Activated CD4-positive, alpha-beta T cell treated with anti-CD3 and anti-CD28 coated beads for 36 hours (primary cell): Measurements from ENCODE around the gene C19orf73. TPM values are rescaled to one million over a fixed set of nuclear protein-coding genes. Genes with fewer than 3 reads are reported as not detected.

Experiments used
- ATAC-seq: fragments of 200-7000 bp; cut with Tn5 transposase; one replicate; pipeline ENCODE4 v1.10.0; 2021; ENCODE audit warnings: mild to moderate bottlenecking, moderate library complexity
- CTCF ChIA-PET: fragments of 350-600 bp; sonication (Branson Sonifier 250); formaldehyde crosslinking; loops from one replicate; lab custom pipeline; 2021; ENCODE audit warnings: antibody characterized with exemption; lab: Charles Lee
- POLR2A ChIA-PET: fragments of 350-600 bp; sonication (Branson Sonifier 250); formaldehyde crosslinking; loops from one replicate; lab custom pipeline; 2021; ENCODE audit warnings: antibody characterized with exemption, inconsistent platforms; lab: Charles Lee
- DNase-seq: peaks from one replicate; pipeline ENCODE4 v3.0.0-alpha.2; 2020
- H3K27ac Mint-ChIP-seq: one replicate; pipeline ENCODE4 v1.8.0; 2021; ENCODE audit warnings: mixed read lengths
- H3K27me3 Mint-ChIP-seq: one replicate; pipeline ENCODE4 v1.8.0; 2021; ENCODE audit warnings: mixed read lengths
- H3K36me3 Mint-ChIP-seq: one replicate; pipeline ENCODE4 v1.8.0; 2021; ENCODE audit warnings: low read depth, mixed read lengths
- H3K4me1 Mint-ChIP-seq: one replicate; pipeline ENCODE4 v1.8.0; 2021; ENCODE audit warnings: mixed read lengths
- H3K4me3 Mint-ChIP-seq: one replicate; pipeline ENCODE4 v1.8.0; 2021; ENCODE audit warnings: mild to moderate bottlenecking, moderate library complexity, mixed read lengths
- H3K9me3 Mint-ChIP-seq: one replicate; pipeline ENCODE4 v1.8.0; 2021; ENCODE audit warnings: low read depth, mixed read lengths
- intact Hi-C, 2 experiments: fragments of 100-400 bp; cut with DNase I in 1 of 2; cut with micrococcal nuclease in 1 of 2; formaldehyde crosslinking; loops; one replicate each; pipeline versions ENCODE4 v1.14.2 to v1.15.1; 2022 to 2024; cut with DNase I, micrococcal nuclease
- total RNA-seq, 2 experiments: library from RNA; stranded (reverse); gene quantifications; one replicate each; pipeline ENCODE4 v1.2.3, GENCODE V29; 2021

The C19orf73 gene, protein sequence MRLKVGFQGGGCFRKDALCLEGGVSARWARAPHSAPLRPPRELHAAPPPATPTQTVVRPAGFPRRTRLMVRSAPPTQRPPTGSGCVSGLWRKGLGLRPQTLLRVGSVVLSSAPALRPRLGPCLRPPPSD
- total RNA-seq: 1 to 10 TPM; 1.7 to 2.0 TPM

DNA sequence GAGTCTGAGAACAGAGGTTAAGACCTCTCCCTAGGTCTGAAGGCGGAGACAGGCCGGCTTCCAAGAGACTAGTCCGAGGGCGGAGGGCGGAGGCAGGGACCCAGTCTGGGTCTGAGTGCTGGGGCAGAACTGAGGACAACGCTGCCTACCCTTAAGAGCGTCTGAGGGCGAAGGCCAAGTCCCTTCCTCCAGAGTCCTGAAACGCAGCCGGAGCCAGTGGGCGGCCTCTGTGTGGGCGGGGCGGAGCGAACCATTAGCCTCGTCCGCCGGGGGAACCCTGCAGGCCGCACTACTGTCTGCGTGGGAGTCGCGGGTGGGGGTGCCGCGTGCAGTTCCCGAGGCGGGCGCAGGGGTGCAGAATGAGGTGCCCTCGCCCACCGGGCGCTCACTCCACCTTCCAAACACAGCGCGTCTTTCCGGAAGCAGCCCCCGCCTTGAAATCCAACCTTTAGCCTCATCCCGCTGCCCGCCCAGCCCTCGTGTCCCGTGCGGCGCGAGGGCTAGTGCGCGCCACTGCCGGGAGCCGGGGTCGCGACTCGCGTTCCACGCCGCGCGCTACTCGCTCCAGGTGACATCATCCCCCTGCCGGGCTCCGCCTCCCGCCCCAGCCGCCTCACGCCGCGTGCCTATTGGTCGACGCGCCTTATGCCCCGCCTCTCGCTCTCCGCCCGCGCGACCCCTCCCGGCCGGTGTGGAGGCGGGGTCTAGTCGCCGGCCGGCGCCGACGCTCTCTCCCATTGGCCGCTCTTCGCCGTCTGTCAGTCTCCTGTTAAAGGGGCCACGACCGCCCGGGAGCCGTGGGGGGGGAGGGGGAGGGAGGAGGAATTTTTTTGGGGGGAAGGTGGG lies at the start of gene C19orf73:
TSS of gene C19orf73 (minus strand) at position 579 of the 846 bp plus-strand sequence. CDS start at position 458, 121 bp downstream.
- Mint-ChIP-seq H3K27ac (peak within 1 kb of the TSS; percentile 84), H3K9me3 (no peaks in the 10 kb centered on the region), H3K4me3 (peak within 1 kb of the TSS; percentile 80), H3K36me3 (peaks cover 2% of the 10 kb centered on the region), H3K4me1 (peaks cover 28% of the 10 kb centered on the region), H3K27me3 (peaks cover 8% of the 10 kb centered on the region)
- CTCF ChIA-PET: interaction anchor here (0.5 to 1.8 kb wide), 2 partner anchors 10 to 13 kb away, joined by 4 to 8 read pairs; no protein-coding TSS in a partner anchor
- DNase-seq: peak; percentile 98
- POLR2A ChIA-PET: interaction anchor here (1.2 kb wide), 1 partner anchor 9 kb away, joined by 3 read pairs; no protein-coding TSS in a partner anchor
- ATAC-seq: peak; percentile 85
- intact Hi-C loops: loop anchor here (1.0 to 2.0 kb wide), 12 partner anchors 10 to 648 kb away; partner anchors contain the start of genes SNRNP70 (in 2 of the 2), GYS1 (in 1 of the 2), PPP1R15A (in 1 of the 2) and RRAS (in 1 of the 2)

DNA sequence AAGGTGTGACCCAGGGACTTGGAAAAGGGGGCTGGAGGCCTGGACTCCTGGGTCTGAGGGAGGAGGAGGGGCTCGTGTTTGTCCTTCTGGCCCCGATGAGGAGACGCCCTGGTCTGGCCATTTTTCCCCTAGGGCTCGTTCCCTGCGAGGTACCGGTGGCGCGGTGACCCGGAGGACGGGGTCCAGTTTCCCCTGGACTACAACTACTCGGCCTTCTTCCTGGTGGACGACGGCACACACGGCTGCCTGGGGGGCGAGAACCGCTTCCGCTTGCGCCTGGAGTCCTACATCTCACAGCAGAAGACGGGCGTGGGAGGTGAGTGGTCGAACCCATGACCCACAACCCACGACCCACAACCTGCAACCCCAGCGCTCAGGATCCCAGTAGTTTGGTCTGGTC lies 49.5 kb upstream of the C19orf73 start:
- Mint-ChIP-seq H3K27me3 (peaks cover 7% of the 10 kb centered on the region), H3K36me3 (no peaks in the 10 kb centered on the region)
- CTCF ChIA-PET: no interaction called here

DNA sequence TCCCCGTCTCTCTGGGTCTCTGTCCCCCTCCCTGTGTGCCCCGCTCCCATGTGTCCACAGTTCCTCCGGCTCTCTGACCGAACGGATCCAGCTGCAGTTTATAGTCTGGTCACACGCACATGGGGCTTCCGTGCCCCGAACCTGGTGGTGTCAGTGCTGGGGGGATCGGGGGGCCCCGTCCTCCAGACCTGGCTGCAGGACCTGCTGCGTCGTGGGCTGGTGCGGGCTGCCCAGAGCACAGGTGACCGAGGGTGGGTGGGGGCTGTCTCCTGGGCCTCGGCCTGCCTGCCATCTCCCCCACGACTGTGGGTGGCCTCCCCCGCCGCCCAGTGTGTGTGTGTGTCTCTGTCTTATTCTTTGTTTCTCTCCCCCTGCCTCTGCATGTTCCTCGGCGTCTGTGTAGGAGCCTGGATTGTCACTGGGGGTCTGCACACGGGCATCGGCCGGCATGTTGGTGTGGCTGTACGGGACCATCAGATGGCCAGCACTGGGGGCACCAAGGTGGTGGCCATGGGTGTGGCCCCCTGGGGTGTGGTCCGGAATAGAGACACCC lies 49.0 kb upstream of the C19orf73 start:
- Mint-ChIP-seq H3K27me3 (peaks cover 7% of the 10 kb centered on the region), H3K4me3 (no peak overlapping the region), H3K4me1 (no peaks in the 10 kb centered on the region), H3K9me3 (no peaks in the 10 kb centered on the region), H3K27ac (no peak overlapping the region), H3K36me3 (no peaks in the 10 kb centered on the region)
- no peak for ATAC-seq
- intact Hi-C loops: no loop called here
- POLR2A ChIA-PET: no interaction called here
- CTCF ChIA-PET: no interaction called here
- no peak for DNase-seq

More for the DNA sequence above, 49.5 kb upstream of the C19orf73 start:
- H3K4me1 Mint-ChIP-seq: no peaks in the 10 kb centered on the region
- H3K27ac Mint-ChIP-seq: no peak overlapping the region
- POLR2A ChIA-PET: no interaction called here
- no peak for ATAC-seq
- no peak for DNase-seq
- H3K9me3 Mint-ChIP-seq: no peaks in the 10 kb centered on the region
- intact Hi-C loops: no loop called here
- no peak overlapping the region for H3K4me3 Mint-ChIP-seq

DNA sequence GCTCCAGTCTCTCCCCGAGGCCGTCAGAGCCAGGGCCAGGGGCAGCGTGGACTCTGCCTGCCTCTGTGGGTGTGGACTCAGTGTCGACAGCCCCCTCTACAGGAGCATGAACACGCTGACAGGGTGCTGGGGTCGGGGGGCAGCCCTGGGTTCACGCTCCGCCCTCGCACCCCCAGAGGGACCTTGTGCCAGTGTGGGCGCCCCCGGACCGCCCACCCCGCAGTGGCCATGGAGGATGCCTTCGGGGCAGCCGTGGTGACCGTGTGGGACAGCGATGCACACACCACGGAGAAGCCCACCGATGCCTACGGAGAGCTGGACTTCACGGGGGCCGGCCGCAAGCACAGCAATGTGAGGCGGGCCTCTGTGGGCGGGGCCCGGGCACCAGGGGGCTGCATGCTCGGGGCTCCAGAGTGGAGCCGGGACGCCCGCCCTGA lies 46.9 kb upstream of the C19orf73 start:
- Mint-ChIP-seq H3K9me3 (no peaks in the 10 kb centered on the region), H3K4me3 (no peak overlapping the region), H3K4me1 (no peaks in the 10 kb centered on the region), H3K27me3 (peaks cover 9% of the 10 kb centered on the region), H3K27ac (no peak overlapping the region), H3K36me3 (no peaks in the 10 kb centered on the region)
- no peak for DNase-seq
- no peak for ATAC-seq
- CTCF ChIA-PET: no interaction called here
- intact Hi-C loops: no loop called here
- POLR2A ChIA-PET: no interaction called here

DNA sequence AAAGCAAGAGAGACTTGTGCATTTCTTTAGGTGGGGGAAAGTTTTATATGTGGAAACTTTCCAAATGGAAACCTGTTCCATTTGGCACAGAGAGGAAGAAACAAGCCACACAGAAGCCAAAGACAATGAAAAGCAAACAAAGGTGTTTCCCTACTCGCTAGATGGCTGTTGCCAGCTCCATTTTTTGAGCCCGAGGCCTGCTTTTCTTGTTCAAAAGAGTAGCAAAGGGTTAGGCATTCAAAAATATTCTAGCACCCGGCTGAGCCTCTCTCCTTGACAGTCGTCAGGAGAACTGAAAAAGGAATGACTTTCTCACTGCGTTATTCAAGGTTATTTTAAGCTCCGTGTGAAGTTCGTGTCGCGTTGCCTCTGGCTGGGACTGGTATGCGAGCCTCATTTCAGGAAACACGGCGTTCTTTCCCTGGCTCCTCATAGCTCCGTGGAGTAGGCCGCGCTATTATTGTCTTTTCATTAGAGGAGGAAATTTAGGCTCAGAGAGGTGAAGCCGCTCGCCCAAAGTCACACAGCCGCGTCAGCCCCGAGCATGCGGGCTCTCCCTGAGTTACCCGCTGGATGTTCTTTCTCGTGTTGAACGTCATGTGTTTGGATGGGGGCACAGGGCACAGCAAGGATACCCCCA lies 46.3 kb upstream of the C19orf73 start:
- no peaks in the 10 kb centered on the region for H3K36me3 Mint-ChIP-seq
- peaks cover 13% of the 10 kb centered on the region for H3K27me3 Mint-ChIP-seq
- H3K27ac Mint-ChIP-seq: no peak overlapping the region
- ATAC-seq: no peak
- no peaks in the 10 kb centered on the region for H3K4me1 Mint-ChIP-seq
- ChIA-PET CTCF (interaction anchor here (0.8 kb wide), 1 partner anchor 19 kb away, joined by 4 read pairs; no protein-coding TSS in a partner anchor), POLR2A (no interaction called here)
- no peak for DNase-seq
- H3K4me3 Mint-ChIP-seq: no peak overlapping the region
- intact Hi-C loops: no loop called here
- H3K9me3 Mint-ChIP-seq: no peaks in the 10 kb centered on the region

DNA sequence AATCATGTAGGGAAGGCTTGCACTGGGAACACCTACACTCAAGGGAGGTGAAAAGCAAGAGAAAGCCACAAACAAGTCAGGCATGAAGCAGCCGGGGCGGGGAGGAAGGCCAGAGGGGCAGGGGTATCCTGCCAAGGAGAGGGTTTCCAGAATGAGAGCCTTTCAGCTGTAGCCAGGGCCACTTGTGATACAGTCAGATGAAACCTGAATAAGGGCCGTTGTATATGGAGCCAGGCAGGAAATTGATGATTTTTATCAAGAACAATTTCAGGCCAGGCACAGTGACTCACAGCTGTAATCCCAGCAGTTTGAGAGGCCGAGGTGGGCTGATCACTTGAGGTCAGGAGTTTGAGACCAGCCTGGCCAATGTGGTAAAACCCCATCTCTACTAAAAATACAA lies 43.0 kb upstream of the C19orf73 start:
- Mint-ChIP-seq H3K27ac (no peak overlapping the region), H3K27me3 (peaks cover 32% of the 10 kb centered on the region), H3K9me3 (no peaks in the 10 kb centered on the region), H3K4me3 (no peak overlapping the region), H3K4me1 (peaks cover 6% of the 10 kb centered on the region), H3K36me3 (no peaks in the 10 kb centered on the region)
- CTCF ChIA-PET: interaction anchor here (0.6 to 1.5 kb wide), 2 partner anchors 63 to 367 kb away, joined by 3 read pairs; no protein-coding TSS in a partner anchor
- DNase-seq (no peak), ATAC-seq (no peak)
- POLR2A ChIA-PET: no interaction called here
- intact Hi-C loops: no loop called here

DNA sequence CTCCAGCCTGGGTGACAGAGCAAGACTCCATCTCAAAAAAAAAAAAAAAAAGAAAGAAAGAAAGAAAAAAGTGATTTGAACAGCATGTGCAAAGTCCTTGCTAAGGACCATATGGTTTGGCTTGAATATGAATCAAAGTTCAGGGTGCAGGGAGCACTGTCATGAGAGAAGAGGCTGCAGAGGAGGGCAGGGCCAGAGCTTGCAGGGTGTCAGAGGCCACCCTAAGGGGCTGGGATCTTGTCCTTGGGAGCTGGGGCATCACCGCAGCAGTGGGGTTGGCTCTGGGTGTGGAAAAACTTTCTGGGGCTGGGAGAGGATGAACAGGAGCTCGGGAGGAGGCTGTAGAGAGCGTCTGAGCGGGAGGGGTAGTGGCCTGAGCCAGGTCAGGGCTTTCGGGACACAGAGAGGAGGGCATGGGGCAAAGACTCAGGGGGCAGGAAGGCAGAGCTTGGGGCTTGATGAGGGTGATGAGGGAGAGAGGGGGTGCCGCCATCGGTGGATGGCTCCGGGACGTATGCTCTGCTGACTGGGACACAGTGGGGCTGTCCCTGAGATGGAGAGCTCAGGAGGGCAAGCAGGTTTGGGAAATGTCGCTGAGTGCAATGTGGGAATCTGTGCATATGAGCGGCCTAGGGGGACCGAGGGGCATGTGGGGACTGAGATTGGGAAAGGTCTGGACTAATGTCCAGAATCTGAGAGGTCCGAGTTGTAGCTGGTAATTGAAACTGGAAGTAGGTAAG lies 41.7 kb upstream of the C19orf73 start:
- no peaks in the 10 kb centered on the region for H3K36me3 Mint-ChIP-seq
- no peak overlapping the region for H3K27ac Mint-ChIP-seq
- ChIA-PET POLR2A (no interaction called here), CTCF (interaction anchor here (0.7 to 1.5 kb wide), 2 partner anchors 39 to 65 kb away, joined by 3 read pairs; no protein-coding TSS in a partner anchor)
- H3K27me3 Mint-ChIP-seq: peaks cover 34% of the 10 kb centered on the region
- intact Hi-C loops: no loop called here
- H3K4me1 Mint-ChIP-seq: peaks cover 6% of the 10 kb centered on the region
- no peak for ATAC-seq
- H3K9me3 Mint-ChIP-seq: no peaks in the 10 kb centered on the region
- no peak for DNase-seq
- no peak overlapping the region for H3K4me3 Mint-ChIP-seq

DNA sequence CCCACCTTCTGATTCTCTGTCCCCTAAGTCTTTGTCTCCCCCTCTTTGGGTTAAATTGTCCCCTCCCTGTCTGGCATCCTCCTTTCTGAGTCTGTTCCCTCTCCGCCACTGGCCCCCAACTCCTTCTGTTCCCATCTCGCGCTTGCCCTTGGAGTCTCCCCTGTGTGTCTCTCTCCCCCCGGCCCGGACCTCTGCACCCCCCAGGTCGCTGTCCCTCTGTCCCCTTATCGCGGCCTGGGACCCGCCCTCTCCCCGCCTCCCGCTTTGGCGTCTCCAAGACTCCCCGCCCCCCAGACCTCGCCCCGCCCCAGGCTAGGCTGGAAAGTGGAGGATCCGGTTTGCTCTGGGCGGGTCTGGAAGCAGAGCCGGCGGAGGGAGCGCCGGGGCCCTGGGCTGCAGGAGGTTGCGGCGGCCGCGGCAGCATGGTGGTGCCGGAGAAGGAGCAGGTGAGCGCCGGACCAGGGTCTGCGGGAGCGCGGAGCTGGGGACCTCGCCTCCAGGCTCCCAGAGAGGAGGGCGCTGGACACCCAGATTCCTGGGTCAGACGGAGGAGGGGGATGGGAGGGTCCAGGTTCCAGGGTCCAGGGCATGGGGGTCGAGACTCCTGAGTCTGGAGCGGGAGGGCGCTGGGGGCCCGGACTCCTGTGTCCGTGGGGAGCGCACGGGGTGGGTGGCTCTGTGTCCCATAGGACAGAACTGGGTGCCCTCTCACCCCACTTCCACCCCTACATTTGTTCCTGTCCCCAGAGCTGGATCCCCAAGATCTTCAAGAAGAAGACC lies 38.7 kb upstream of the C19orf73 start, which contains the start of gene TRPM4:
TSS of gene TRPM4 (plus strand) at position 348 of the 780 bp plus-strand sequence. CDS start at position 423, 75 bp downstream.
- H3K27me3 Mint-ChIP-seq: peaks cover 53% of the 10 kb centered on the region
- CTCF ChIA-PET: no interaction called here
- intact Hi-C loops: no loop called here
- POLR2A ChIA-PET: no interaction called here
- H3K36me3 Mint-ChIP-seq: no peaks in the 10 kb centered on the region
- peak within 1 kb of the TSS; percentile 35 for H3K4me3 Mint-ChIP-seq
- H3K4me1 Mint-ChIP-seq: peaks cover 6% of the 10 kb centered on the region
- DNase-seq: peak; percentile 77
- no peak within 1 kb of the TSS for H3K27ac Mint-ChIP-seq
- H3K9me3 Mint-ChIP-seq: no peaks in the 10 kb centered on the region
- peak; percentile 84 for ATAC-seq

DNA sequence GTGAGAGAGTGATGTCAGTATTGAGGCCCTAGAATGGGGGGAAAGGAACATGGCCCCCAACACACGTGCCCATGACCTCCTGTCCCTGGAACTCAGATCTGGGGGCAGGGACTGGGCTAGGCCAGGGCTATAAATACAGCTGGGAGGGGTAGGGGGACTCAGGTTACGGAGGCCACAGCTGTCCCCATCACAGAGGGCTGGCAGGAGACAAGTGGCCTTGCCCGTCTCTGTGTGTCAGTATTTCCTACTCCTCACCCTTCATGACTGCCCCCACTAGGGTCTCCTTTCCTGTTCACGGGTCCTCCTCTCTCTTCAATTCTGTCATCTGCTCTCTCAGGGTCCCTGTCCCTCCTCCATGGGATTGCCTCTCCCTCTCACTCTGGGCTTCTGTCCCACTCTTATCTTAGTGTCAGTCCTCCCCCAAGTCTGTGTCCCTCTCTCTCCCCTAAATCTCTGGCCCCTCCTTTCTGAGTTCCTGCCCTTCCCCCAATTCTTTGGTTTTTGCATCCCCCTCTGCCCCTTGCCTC lies 36.9 kb upstream of the C19orf73 start:
- intact Hi-C loops: no loop called here
- CTCF ChIA-PET: interaction anchor here (0.7 kb wide), 1 partner anchor 38 kb away, joined by 3 read pairs; no protein-coding TSS in a partner anchor
- DNase-seq (no peak), ATAC-seq (no peak)
- Mint-ChIP-seq H3K4me1 (peaks cover 11% of the 10 kb centered on the region), H3K27ac (no peak overlapping the region), H3K36me3 (peaks cover 2% of the 10 kb centered on the region), H3K27me3 (peaks cover 62% of the 10 kb centered on the region), H3K4me3 (no peak overlapping the region), H3K9me3 (no peaks in the 10 kb centered on the region)
- POLR2A ChIA-PET: no interaction called here
